Parathyroid adenoma (tissue), 2 donors: ENCODE measurements around the gene LRRK1.

Source experiments
- H2AFZ ChIP-seq: fragments of 300-600 bp; sonication (generic); one replicate; pipeline ENCODE4 v1.7.0; 2017; ENCODE audit warnings: antibody characterized with exemption, mild to moderate bottlenecking
- H3K27ac ChIP-seq: fragments of 300-600 bp; sonication (generic); one replicate; pipeline ENCODE4 v1.7.0; 2017
- H3K27me3 ChIP-seq: fragments of 300-600 bp; sonication (generic); one replicate; pipeline ENCODE4 v1.7.0; 2017; ENCODE audit warnings: low read length; ENCODE audit not compliant: control insufficient read depth, insufficient read depth
- H3K36me3 ChIP-seq: fragments of 300-600 bp; sonication (generic); one replicate; pipeline ENCODE4 v1.7.0; 2017; ENCODE audit warnings: low read length; ENCODE audit not compliant: control insufficient read depth, insufficient read depth
- H3K4me1 ChIP-seq: fragments of 300-600 bp; sonication (generic); one replicate; pipeline ENCODE4 v1.7.0; 2017; ENCODE audit warnings: control low read depth
- H3K4me2 ChIP-seq: fragments of 300-600 bp; sonication (generic); one replicate; pipeline ENCODE4 v1.7.0; 2017; ENCODE audit warnings: low read length
- H3K4me3 ChIP-seq: fragments of 300-600 bp; sonication (generic); one replicate; pipeline ENCODE4 v1.7.0; 2017; ENCODE audit warnings: low read depth, low read length
- H3K79me2 ChIP-seq: fragments of 300-600 bp; sonication (generic); one replicate; pipeline ENCODE4 v1.7.0; 2017; ENCODE audit warnings: control low read depth
- H3K9ac ChIP-seq: fragments of 300-600 bp; sonication (generic); one replicate; pipeline ENCODE4 v1.7.0; 2017; ENCODE audit warnings: mild to moderate bottlenecking
- H3K9me3 ChIP-seq: fragments of 300-600 bp; sonication (generic); one replicate; pipeline ENCODE4 v1.7.0; 2017; ENCODE audit warnings: low read length; ENCODE audit not compliant: control insufficient read depth
- TF ChIP-seq, protein P1 (sequence below): fragments of 300-600 bp; sonication (generic); IDR thresholded peaks from one replicate; pipeline ENCODE4 v1.7.0; 2017; ENCODE audit warnings: antibody characterized with exemption, mild to moderate bottlenecking
- donor health status: primary hyperparathyroidism.

The LRRK1 gene

DNA sequence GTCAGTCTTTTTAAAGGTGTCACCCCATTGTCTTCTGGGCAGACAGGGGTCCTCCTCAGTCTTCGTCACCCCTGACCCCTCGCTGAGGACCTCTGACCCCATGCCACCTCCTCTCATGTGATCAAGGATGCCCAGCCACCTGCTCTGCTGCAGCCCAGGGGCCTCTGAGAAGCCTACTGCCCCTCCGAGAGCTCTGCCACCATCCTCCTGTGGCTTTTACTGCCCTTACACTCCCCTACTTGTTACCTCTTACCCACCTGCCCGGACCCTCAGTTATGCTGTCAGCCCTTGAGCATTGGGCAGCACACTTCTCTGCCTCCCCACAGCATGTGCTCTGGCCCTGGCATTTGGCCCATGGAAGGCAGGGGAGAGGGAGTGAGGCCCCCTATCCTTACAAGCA is 123.2 kb downstream of the LRRK1 start:
- Histone ChIP-seq H3K4me2 (no peak overlapping the region), H3K79me2 (no peaks in the 10 kb centered on the region), H3K4me1 (no peaks in the 10 kb centered on the region), H2AFZ (no peak overlapping the region), H3K36me3 (no peaks in the 10 kb centered on the region), H3K4me3 (no peak overlapping the region), H3K9ac (no peak overlapping the region), H3K27ac (no peak overlapping the region), H3K27me3 (no peaks in the 10 kb centered on the region), H3K9me3 (no peaks in the 10 kb centered on the region)
- TF ChIP-seq, protein P1, sequence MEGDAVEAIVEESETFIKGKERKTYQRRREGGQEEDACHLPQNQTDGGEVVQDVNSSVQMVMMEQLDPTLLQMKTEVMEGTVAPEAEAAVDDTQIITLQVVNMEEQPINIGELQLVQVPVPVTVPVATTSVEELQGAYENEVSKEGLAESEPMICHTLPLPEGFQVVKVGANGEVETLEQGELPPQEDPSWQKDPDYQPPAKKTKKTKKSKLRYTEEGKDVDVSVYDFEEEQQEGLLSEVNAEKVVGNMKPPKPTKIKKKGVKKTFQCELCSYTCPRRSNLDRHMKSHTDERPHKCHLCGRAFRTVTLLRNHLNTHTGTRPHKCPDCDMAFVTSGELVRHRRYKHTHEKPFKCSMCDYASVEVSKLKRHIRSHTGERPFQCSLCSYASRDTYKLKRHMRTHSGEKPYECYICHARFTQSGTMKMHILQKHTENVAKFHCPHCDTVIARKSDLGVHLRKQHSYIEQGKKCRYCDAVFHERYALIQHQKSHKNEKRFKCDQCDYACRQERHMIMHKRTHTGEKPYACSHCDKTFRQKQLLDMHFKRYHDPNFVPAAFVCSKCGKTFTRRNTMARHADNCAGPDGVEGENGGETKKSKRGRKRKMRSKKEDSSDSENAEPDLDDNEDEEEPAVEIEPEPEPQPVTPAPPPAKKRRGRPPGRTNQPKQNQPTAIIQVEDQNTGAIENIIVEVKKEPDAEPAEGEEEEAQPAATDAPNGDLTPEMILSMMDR: no peak

DNA sequence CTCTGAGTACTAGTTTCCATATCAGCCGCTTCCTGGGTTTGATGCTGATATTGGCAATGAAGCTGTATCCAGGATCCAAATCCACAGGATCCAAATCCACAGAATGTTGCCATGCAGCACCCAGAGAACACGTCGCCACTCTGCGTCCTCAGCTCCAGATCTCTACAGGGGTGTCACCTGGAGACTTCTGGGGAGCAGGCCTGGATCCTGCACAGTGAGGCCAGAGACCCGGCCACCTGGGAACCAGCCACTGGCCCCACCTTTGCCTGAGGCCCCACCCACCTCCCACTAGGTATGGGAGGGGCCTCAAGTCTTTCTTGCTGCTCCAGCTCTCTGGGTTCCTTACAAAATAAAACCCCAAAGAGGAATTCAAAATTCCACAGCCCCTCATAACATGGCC is 123.9 kb downstream of the LRRK1 start:
- Histone ChIP-seq H3K36me3 (no peaks in the 10 kb centered on the region), H3K4me2 (no peak overlapping the region), H3K27ac (no peak overlapping the region), H3K4me3 (no peak overlapping the region), H3K79me2 (no peaks in the 10 kb centered on the region), H3K9me3 (no peaks in the 10 kb centered on the region), H2AFZ (no peak overlapping the region), H3K27me3 (no peaks in the 10 kb centered on the region), H3K9ac (no peak overlapping the region), H3K4me1 (no peaks in the 10 kb centered on the region)
- TF ChIP-seq, protein P1: no peak

DNA sequence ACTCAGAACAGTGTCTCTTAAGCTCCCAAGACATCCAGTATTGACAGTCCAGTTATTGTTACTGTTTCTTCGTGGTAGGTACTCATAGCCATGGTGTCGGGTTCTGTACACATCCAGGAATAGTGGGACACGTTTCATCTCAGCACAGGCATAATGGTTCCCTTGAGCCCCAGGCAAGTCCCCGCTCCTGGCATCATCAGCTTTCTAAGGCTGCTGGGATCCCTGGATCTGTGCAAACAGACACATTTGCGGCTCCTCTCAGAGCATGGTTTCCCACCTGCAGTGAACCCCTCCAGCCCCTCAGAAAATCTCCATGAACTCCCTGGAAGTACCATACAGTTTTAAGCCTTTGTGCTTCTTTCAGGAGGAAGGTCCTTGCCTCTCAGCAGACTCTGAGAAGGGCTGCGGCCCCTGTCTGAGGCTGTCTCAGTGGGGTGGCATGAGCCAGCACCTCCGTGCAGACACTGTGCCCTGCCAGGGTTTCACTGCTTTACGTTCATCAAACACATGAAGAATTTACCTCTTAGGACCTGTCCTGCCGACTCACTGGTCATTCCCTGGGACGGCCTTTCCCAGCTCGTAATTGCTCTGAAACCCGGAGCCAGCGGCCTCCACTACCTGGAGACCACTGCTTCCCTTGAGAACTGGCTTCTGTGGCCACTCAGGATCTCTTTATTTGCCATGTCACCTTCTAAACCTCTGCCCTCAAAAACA is 124.9 kb downstream of the LRRK1 start:
- no peaks in the 10 kb centered on the region for H3K9me3 ChIP-seq
- no peak overlapping the region for H3K9ac ChIP-seq
- no peak overlapping the region for H3K4me2 ChIP-seq
- TF ChIP-seq, protein P1: no peak
- H3K4me3 ChIP-seq: no peak overlapping the region
- no peak overlapping the region for H2AFZ ChIP-seq
- H3K79me2 ChIP-seq: no peaks in the 10 kb centered on the region
- no peaks in the 10 kb centered on the region for H3K36me3 ChIP-seq
- no peaks in the 10 kb centered on the region for H3K4me1 ChIP-seq
- H3K27me3 ChIP-seq: no peaks in the 10 kb centered on the region
- H3K27ac ChIP-seq: no peak overlapping the region

DNA sequence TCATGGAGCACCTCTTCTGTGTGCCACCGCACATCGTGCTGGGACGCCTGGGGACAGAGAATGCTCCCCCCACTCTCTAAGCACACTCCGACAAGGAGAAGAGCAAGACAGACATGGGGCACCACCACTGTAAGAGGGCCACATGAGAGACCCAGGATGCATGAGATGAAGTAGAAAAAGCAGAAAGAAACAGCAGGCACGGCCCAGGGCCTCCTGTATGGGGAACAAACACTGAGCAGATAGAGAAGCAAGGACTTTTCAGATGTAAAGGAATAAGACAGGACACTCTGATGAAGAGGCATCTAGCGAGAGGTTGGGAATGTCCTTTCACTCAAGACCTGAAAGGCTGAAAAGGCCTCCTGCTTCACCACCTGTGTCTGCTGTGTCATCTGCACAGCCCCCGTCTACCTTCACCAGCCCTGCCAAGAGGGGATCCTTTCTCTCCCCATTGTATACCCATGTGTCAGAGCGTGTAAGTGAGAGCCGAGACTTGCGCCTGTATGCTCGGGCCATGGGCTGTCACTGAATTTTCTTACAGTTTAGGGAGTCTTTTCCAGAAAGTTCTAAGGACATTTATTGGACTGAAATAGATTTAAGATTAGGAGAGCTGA is 125.6 kb downstream of the LRRK1 start:
- no peaks in the 10 kb centered on the region for H3K36me3 ChIP-seq
- H3K27me3 ChIP-seq: no peaks in the 10 kb centered on the region
- no peak overlapping the region for H2AFZ ChIP-seq
- no peak overlapping the region for H3K9ac ChIP-seq
- H3K4me3 ChIP-seq: no peak overlapping the region
- H3K79me2 ChIP-seq: no peaks in the 10 kb centered on the region
- H3K9me3 ChIP-seq: no peaks in the 10 kb centered on the region
- H3K4me1 ChIP-seq: no peaks in the 10 kb centered on the region
- H3K27ac ChIP-seq: no peak overlapping the region
- no peak overlapping the region for H3K4me2 ChIP-seq
- TF ChIP-seq, protein P1: no peak

DNA sequence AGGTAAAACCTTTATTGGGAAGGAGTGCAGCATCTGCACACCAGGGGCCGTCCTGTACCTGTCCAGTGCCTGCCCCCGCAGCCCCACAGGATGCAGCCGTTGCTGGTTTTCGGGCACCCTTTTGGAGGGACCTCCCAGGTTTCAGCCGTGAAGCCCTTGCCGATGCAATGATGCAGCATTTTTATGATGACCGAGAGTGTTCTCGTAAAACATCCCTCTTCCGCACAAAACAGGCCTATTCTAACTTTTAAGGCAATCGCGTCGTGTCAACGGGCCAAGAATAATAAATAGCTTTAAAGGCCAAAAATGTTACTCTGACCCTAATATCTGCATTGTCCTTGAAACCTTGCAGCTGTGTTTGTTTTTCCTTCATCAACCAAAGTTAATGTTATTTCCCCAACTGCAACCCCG is 126.1 kb downstream of the LRRK1 start:
- Histone ChIP-seq H3K79me2 (no peaks in the 10 kb centered on the region), H3K4me1 (no peaks in the 10 kb centered on the region), H3K9ac (no peak overlapping the region), H3K4me2 (no peak overlapping the region), H2AFZ (no peak overlapping the region), H3K27me3 (no peaks in the 10 kb centered on the region), H3K27ac (no peak overlapping the region), H3K36me3 (no peaks in the 10 kb centered on the region), H3K4me3 (no peak overlapping the region), H3K9me3 (no peaks in the 10 kb centered on the region)
- TF ChIP-seq, protein P1: no peak
